ENCODE data around the gene FBXO31. TPM values are rescaled to one million over a fixed set of nuclear protein-coding genes. Genes with fewer than 3 reads are reported as not detected.
"Not testable (repeated sequence)": the region's sequence is repeated elsewhere in the genome, so short reads cannot be mapped to it uniquely, and the experiment has no call there.

Gene FBXO31
- total RNA-seq, 2 donors from 2014 or later: 50.4 to 58.5 TPM

- intact Hi-C loops (cut with DNase I): loop anchor here in 1 of 2 donors (10.0 kb wide), 1 partner anchor 45 kb away; no protein-coding TSS in a partner anchor
- peak; percentile 71 for DNase-seq (ENCODE audit: low spot score)
Measured at GRCh38 chr16:87369796-87370719, 13.5 kb downstream of the FBXO31 start.

GRCh38 chr16:87369117-87369765 lies 14.3 kb downstream of the FBXO31 start:
- peak; percentile 34 for DNase-seq (ENCODE audit: low spot score)

GRCh38 chr16:87368029-87368770 lies 15.4 kb downstream of the FBXO31 start:
- DNase-seq (ENCODE audit: low spot score): peak; percentile 74
- intact Hi-C loops (cut with DNase I): no loop called here

More at GRCh38 chr16:87369117-87369765, 14.3 kb downstream of the FBXO31 start:
- intact Hi-C loops (cut with DNase I): no loop called here

GRCh38 chr16:87367529-87367928 lies 16.0 kb downstream of the FBXO31 start:
- DNase-seq (ENCODE audit: low spot score): peak; percentile 9
- intact Hi-C loops (cut with DNase I): no loop called here

- intact Hi-C loops (cut with DNase I): no loop called here
- no peak for DNase-seq (ENCODE audit: low spot score)
Measured at GRCh38 chr16:87366930-87367329, 16.6 kb downstream of the FBXO31 start.

GRCh38 chr16:87366288-87366687 lies 17.3 kb downstream of the FBXO31 start:
- intact Hi-C loops (cut with DNase I): no loop called here
- no peak for DNase-seq (ENCODE audit: low spot score)

- no peak for DNase-seq (ENCODE audit: low spot score)
- intact Hi-C loops (cut with DNase I): no loop called here
Measured at GRCh38 chr16:87365021-87365713, 18.4 kb downstream of the FBXO31 start.

- intact Hi-C loops (cut with DNase I): no loop called here
Measured at GRCh38 chr16:87363771-87364455, 19.7 kb downstream of the FBXO31 start.

GRCh38 chr16:87362828-87363559 lies 20.6 kb downstream of the FBXO31 start:
- DNase-seq (ENCODE audit: low spot score); intact Hi-C loops (cut with DNase I): not testable (repeated sequence)

More at GRCh38 chr16:87363771-87364455, 19.7 kb downstream of the FBXO31 start:
- no peak for DNase-seq (ENCODE audit: low spot score)

- intact Hi-C loops (cut with DNase I): no loop called here
- no peak for DNase-seq (ENCODE audit: low spot score)
Measured at GRCh38 chr16:87361916-87362619, 21.5 kb downstream of the FBXO31 start.

GRCh38 chr16:87360862-87361610 lies 22.5 kb downstream of the FBXO31 start:
- no peak for DNase-seq (ENCODE audit: low spot score)
- intact Hi-C loops (cut with DNase I): no loop called here

GRCh38 chr16:87359121-87359520 lies 24.5 kb downstream of the FBXO31 start:
- DNase-seq (ENCODE audit: low spot score): no peak
- intact Hi-C loops (cut with DNase I): no loop called here

GRCh38 chr16:87358696-87359095 lies 24.9 kb downstream of the FBXO31 start:
- no peak for DNase-seq (ENCODE audit: low spot score)
- intact Hi-C loops (cut with DNase I): no loop called here

GRCh38 chr16:87358250-87358649 lies 25.3 kb downstream of the FBXO31 start:
- intact Hi-C loops (cut with DNase I): no loop called here
- no peak for DNase-seq (ENCODE audit: low spot score)

GRCh38 chr16:87356491-87356853 lies 27.1 kb downstream of the FBXO31 start:
- no peak for DNase-seq (ENCODE audit: low spot score)
- intact Hi-C loops (cut with DNase I): no loop called here

GRCh38 chr16:87353613-87354012 lies 30.0 kb downstream of the FBXO31 start:
- intact Hi-C loops (cut with DNase I): no loop called here
- DNase-seq (ENCODE audit: low spot score): no peak

GRCh38 chr16:87352818-87353217 lies 30.8 kb downstream of the FBXO31 start:
- DNase-seq (ENCODE audit: low spot score): no peak
- intact Hi-C loops (cut with DNase I): no loop called here

Measured in posterior vena cava (tissue), 2 donors.